ENCODE data around the gene CPNE5. TPM values are rescaled to one million over a fixed set of nuclear protein-coding genes. Genes with fewer than 3 reads are reported as not detected.

CPNE5 gene
- total and polyA plus RNA-seq, 7 donors = 0.03 to 1.7 (median 0.41) TPM

- H3K4me1 ChIP-seq = peaks cover 21% of the 10 kb centered on the region
- intact Hi-C loops (cut with DNase I) = loop anchor here (5.0 to 10.0 kb wide), 3 partner anchors 75 to 332 kb away; no protein-coding TSS in a partner anchor
- H3K27ac ChIP-seq = no peak overlapping the region
- no peak for TF ChIP-seq CTCF (IDR thresholded peaks at IDR 0.05)
- DNase-seq (no peak), ATAC-seq (no peak)
- H3K36me3 ChIP-seq (ENCODE audit: insufficient read depth in 1 of 2, low read depth in 1 of 2) = no peaks in the 10 kb centered on the region
- 71 to 85% (median 74%) methylated on average over 4 of the region's 4 CpGs for WGBS, 3 donors
- no peak overlapping the region for H3K4me3 ChIP-seq
- H3K27me3 ChIP-seq (ENCODE audit: insufficient read depth in 3 of 3, low read length in 2 of 3) = no peaks in the 10 kb centered on the region
- no peaks in the 10 kb centered on the region for H3K9me3 ChIP-seq
Measured at GRCh38 chr6:36757206-36757605, 82.0 kb downstream of the CPNE5 start.

GRCh38 chr6:36756786-36757185, 82.5 kb downstream of the CPNE5 start:
- intact Hi-C loops (cut with DNase I) = loop anchor here (5.0 to 10.0 kb wide), 3 partner anchors 74 to 332 kb away; no protein-coding TSS in a partner anchor
- 70 to 82% (median 72%) methylated on average over 8 of the region's 8 CpGs for WGBS, 3 donors
- Histone ChIP-seq H3K27me3 (ENCODE audit: insufficient read depth in 3 of 3, low read length in 2 of 3) (no peaks in the 10 kb centered on the region), H3K27ac (no peak overlapping the region), H3K36me3 (ENCODE audit: insufficient read depth in 1 of 2, low read depth in 1 of 2) (no peaks in the 10 kb centered on the region), H3K4me1 (peaks cover 25% of the 10 kb centered on the region), H3K9me3 (no peaks in the 10 kb centered on the region), H3K4me3 (no peak overlapping the region)
- no peak for ATAC-seq
- DNase-seq = no peak
- TF ChIP-seq CTCF (IDR thresholded peaks at IDR 0.05) = no peak

- peak in 1 of 2 donors; percentile 36 for DNase-seq
- Histone ChIP-seq H3K27me3 (ENCODE audit: insufficient read depth in 3 of 3, low read length in 2 of 3) (no peaks in the 10 kb centered on the region), H3K4me3 (no peak overlapping the region), H3K9me3 (no peaks in the 10 kb centered on the region), H3K4me1 (peaks cover 26% of the 10 kb centered on the region), H3K36me3 (ENCODE audit: insufficient read depth in 1 of 2, low read depth in 1 of 2) (no peaks in the 10 kb centered on the region), H3K27ac (no peak overlapping the region)
- 74 to 78% (median 75%) methylated on average over 19 of the region's 19 CpGs for WGBS, 3 donors
- TF ChIP-seq CTCF (IDR thresholded peaks at IDR 0.05) = no peak
- no peak for ATAC-seq
- intact Hi-C loops (cut with DNase I) = loop anchor here (5.0 to 10.0 kb wide), 3 partner anchors 73 to 331 kb away; no protein-coding TSS in a partner anchor
Measured at GRCh38 chr6:36755435-36756348, 83.6 kb downstream of the CPNE5 start.

GRCh38 chr6:36754582-36755434, 84.4 kb downstream of the CPNE5 start:
- Histone ChIP-seq H3K4me3 (no peak overlapping the region), H3K36me3 (ENCODE audit: insufficient read depth in 1 of 2, low read depth in 1 of 2) (no peaks in the 10 kb centered on the region), H3K27me3 (ENCODE audit: insufficient read depth in 3 of 3, low read length in 2 of 3) (no peaks in the 10 kb centered on the region), H3K4me1 (peaks cover 26% of the 10 kb centered on the region), H3K27ac (no peak overlapping the region), H3K9me3 (no peaks in the 10 kb centered on the region)
- 89 to 94% (median 92%) methylated on average over 9 of the region's 9 CpGs for WGBS, 3 donors
- no peak for DNase-seq
- TF ChIP-seq CTCF (IDR thresholded peaks at IDR 0.05) = no peak
- intact Hi-C loops (cut with DNase I) = loop anchor here (5.0 to 10.0 kb wide), 4 partner anchors 58 to 330 kb away; partner anchors contain the start of gene RAB44 (in 1 of the 2)
- ATAC-seq = no peak

Data from psoas muscle (tissue), 8 donors.